ENCODE results near the gene PPIL1. TPM values are rescaled to one million over a fixed set of nuclear protein-coding genes. Genes with fewer than 3 reads are reported as not detected.

The PPIL1 gene
- total RNA-seq, 1 experiment from 2014 or later, result 64.2 TPM

- Mint-ChIP-seq H3K9me3 (no peaks in the 10 kb centered on the region), H3K27me3 (ENCODE audit: low read depth) (no peaks in the 10 kb centered on the region), H3K36me3 (no peaks in the 10 kb centered on the region), H3K27ac (no peak overlapping the region), H3K4me1 (peaks cover 5% of the 10 kb centered on the region), H3K4me3 (no peak overlapping the region)
- DNase-seq (ENCODE audit: low spot score), result no peak
- TF ChIP-seq GTF2I (CRISPR knock-in tag; conservative IDR thresholded peaks at IDR 0.05) (no peak), GABPB1 (CRISPR knock-in tag; IDR thresholded peaks at IDR 0.05) (no peak), ATF6 (CRISPR knock-in tag; IDR thresholded peaks at IDR 0.05) (no peak), CTCF (IDR thresholded peaks at IDR 0.05) (no peak), PREB (CRISPR knock-in tag; IDR thresholded peaks at IDR 0.05; ENCODE audit: borderline replicate concordance) (no peak), ZNF532 (CRISPR knock-in tag; IDR thresholded peaks at IDR 0.05; ENCODE audit: borderline replicate concordance) (no peak), ATF2 (CRISPR knock-in tag; IDR thresholded peaks at IDR 0.05; ENCODE audit: borderline replicate concordance, low read depth) (no peak), FOXP1 (CRISPR knock-in tag; IDR thresholded peaks at IDR 0.05; ENCODE audit: borderline replicate concordance) (no peak), ZNF232 (CRISPR knock-in tag; IDR thresholded peaks at IDR 0.05) (no peak), RELA (CRISPR knock-in tag; IDR thresholded peaks at IDR 0.05; ENCODE audit: borderline replicate concordance) (no peak), NR2C2 (CRISPR knock-in tag; IDR thresholded peaks at IDR 0.05) (no peak), TP53 (CRISPR knock-in tag; IDR thresholded peaks at IDR 0.05) (no peak), ZNF263 (CRISPR knock-in tag; IDR thresholded peaks at IDR 0.05; ENCODE audit: low read depth) (no peak), ZNF121 (CRISPR knock-in tag; IDR thresholded peaks at IDR 0.05) (no peak), ZNF219 (CRISPR knock-in tag; IDR thresholded peaks at IDR 0.05; ENCODE audit: borderline replicate concordance) (no peak), ARID4B (CRISPR knock-in tag; IDR thresholded peaks at IDR 0.05; ENCODE audit: borderline replicate concordance) (no peak), ZNF416 (CRISPR knock-in tag; IDR thresholded peaks at IDR 0.05) (no peak), IRF2 (CRISPR knock-in tag; IDR thresholded peaks at IDR 0.05; ENCODE audit: borderline replicate concordance, low read depth) (no peak)
- no peak for ATAC-seq
- ChIA-PET CTCF (interaction anchor here (0.5 to 3.7 kb wide), 5 partner anchors 27 to 175 kb away, joined by 3 to 65 read pairs (median 11); partner anchors contain the start of genes C6orf89 and MTCH1), POLR2A (no interaction called here)
These were observed 38.5 kb upstream of the PPIL1 start for GRCh38 chr6:36913082-36913481.
